Activated naive CD8-positive, alpha-beta T cell treated with anti-CD3 and anti-CD28 coated beads, Interleukin-2, amount 50 U/mL, for 16 hours (primary cell): ENCODE data around the gene OR1L1.

Source experiments
- DNase-seq: peaks from one replicate; pipeline ENCODE4 v3.0.0-alpha.2; 2020; ENCODE audit warnings: low read depth, low spot score

Gene OR1L1, protein sequence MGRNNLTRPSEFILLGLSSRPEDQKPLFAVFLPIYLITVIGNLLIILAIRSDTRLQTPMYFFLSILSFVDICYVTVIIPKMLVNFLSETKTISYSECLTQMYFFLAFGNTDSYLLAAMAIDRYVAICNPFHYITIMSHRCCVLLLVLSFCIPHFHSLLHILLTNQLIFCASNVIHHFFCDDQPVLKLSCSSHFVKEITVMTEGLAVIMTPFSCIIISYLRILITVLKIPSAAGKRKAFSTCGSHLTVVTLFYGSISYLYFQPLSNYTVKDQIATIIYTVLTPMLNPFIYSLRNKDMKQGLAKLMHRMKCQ

GRCh38 chr9:122661416-122661815 lies at the start of gene OR1L1:
Gene OR1L1, plus strand, starts transcription at chr9:122661716. Its CDS starts 0 bp downstream, at chr9:122661716.
- no peak for DNase-seq

- no peak for DNase-seq
These were observed 47.2 kb upstream of the OR1L1 start, which contains the start of gene OR1Q1 for GRCh38 chr9:122614362-122614761. Gene OR1Q1, plus strand, starts transcription at chr9:122614738. Its CDS starts 0 bp downstream, at chr9:122614738.

DNA sequence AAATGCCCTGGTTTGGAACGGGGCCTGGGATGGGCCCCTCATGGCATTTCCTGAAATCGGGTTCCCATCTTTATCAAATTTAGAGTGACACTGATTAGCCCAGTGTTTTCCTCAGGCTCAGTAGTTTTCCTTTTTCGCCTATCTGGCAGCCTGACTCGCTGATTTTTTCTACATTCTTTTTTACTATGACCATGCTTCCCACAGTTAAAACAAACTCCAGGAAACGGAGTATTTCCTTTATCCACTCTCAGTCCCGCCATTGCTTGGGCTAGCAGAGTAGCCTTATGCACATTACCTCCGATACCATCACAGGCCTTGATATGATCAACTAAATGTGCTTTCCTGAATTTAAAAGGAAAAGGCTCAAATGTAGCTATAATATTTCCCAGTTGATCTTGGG lies 41.5 kb upstream of the OR1L1 start:
- DNase-seq, result no peak

GRCh38 chr9:122642226-122642625 lies 19.3 kb upstream of the OR1L1 start:
- DNase-seq, result no peak

- no peak for DNase-seq
These were observed 5.1 kb upstream of the OR1L1 start for GRCh38 chr9:122656378-122656777.

GRCh38 chr9:122657527-122657926 lies 4.0 kb upstream of the OR1L1 start, which contains the start of gene OR1B1:
Gene OR1B1, minus strand, starts transcription at chr9:122657627.
- no peak for DNase-seq

DNA sequence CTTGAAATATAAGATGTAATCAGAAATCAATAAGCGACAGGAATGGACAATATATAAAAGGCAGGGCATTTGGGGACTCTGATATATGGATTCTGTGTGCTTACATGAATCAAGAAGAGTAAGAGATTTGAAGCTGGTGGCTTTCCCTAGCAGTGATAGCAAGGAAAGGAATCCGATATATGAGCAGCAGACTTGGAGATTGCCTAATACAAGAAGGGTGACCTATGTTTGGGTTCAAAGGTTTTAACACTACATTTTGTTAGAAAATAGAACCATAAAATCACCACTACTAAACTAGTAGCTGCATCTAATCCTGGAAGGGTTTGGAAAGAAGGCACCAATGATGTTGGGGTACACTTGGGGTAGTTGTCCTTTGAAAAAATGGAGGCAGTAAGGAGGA lies 11.0 kb downstream of the OR1L1 start:
- DNase-seq, result no peak

GRCh38 chr9:122684851-122685250 lies 23.3 kb downstream of the OR1L1 start:
- no peak for DNase-seq

DNA sequence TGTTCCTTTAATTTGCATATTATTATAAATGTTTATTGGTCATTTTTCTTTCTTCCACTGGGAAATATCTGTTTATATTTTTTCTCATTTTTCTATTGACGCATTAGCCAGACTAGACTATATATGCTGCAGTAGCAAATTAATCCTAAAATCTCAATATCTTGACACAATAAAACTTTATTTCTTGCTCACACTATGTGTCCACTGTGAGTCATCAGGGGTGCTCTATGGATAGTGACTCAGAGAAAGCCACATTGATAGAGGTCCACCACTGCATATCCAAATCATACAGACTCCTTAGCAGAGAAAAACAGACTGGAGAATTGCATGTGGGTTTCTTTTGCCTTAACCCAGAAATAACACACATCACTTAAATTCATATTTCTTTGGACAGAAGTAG lies 34.2 kb downstream of the OR1L1 start:
- no peak for DNase-seq
